ENCODE results near the gene OTOA.
"Not testable (repeated sequence)": the region's sequence is repeated elsewhere in the genome, so short reads cannot be mapped to it uniquely, and the experiment has no call there.

The OTOA gene

GRCh38 chr16:21684199-21684598 is 20.4 kb downstream of the OTOA start:
- Mint-ChIP-seq H3K27me3 (peaks cover 13% of the 10 kb centered on the region), H3K4me3 (no peak overlapping the region), H3K27ac (no peak overlapping the region), H3K9me3 (no peaks in the 10 kb centered on the region), H3K4me1 (no peaks in the 10 kb centered on the region)
- ATAC-seq (no peak), DNase-seq (peak; percentile 3 to 32)

- Mint-ChIP-seq H3K9me3 (no peaks in the 10 kb centered on the region), H3K4me1 (no peaks in the 10 kb centered on the region), H3K27me3 (peaks cover 13% of the 10 kb centered on the region), H3K27ac (no peak overlapping the region), H3K4me3 (no peak overlapping the region)
- no peak for DNase-seq
- ATAC-seq, result no peak
These were observed 21.3 kb downstream of the OTOA start for GRCh38 chr16:21685034-21685455.

- no peak for DNase-seq
- Mint-ChIP-seq H3K9me3 (no peaks in the 10 kb centered on the region), H3K4me3 (no peak overlapping the region), H3K27ac (no peak overlapping the region), H3K27me3 (no peaks in the 10 kb centered on the region), H3K4me1 (no peaks in the 10 kb centered on the region)
- ATAC-seq, result no peak
These were observed 25.3 kb downstream of the OTOA start for GRCh38 chr16:21689107-21689506.

GRCh38 chr16:21690967-21691366 is 27.2 kb downstream of the OTOA start:
- H3K27ac Mint-ChIP-seq, DNase-seq, H3K27me3 Mint-ChIP-seq, H3K9me3 Mint-ChIP-seq, H3K4me3 Mint-ChIP-seq, H3K4me1 Mint-ChIP-seq, ATAC-seq: not testable (repeated sequence)

GRCh38 chr16:21694609-21695008 is 30.8 kb downstream of the OTOA start:
- Mint-ChIP-seq H3K27me3 (no peaks in the 10 kb centered on the region), H3K27ac (no peak overlapping the region), H3K4me1 (no peaks in the 10 kb centered on the region), H3K4me3 (no peak overlapping the region), H3K9me3 (no peaks in the 10 kb centered on the region)
- no peak for DNase-seq
- no peak for ATAC-seq

GRCh38 chr16:21697032-21697431 is 33.3 kb downstream of the OTOA start:
- Mint-ChIP-seq H3K4me1 (no peaks in the 10 kb centered on the region), H3K27me3 (no peaks in the 10 kb centered on the region), H3K9me3 (no peaks in the 10 kb centered on the region), H3K4me3 (no peak overlapping the region), H3K27ac (no peak overlapping the region)
- DNase-seq (no peak), ATAC-seq (no peak)

GRCh38 chr16:21698169-21699032 is 34.6 kb downstream of the OTOA start:
- DNase-seq (no peak), ATAC-seq (no peak)
- Mint-ChIP-seq H3K9me3 (no peaks in the 10 kb centered on the region), H3K27ac (no peak overlapping the region), H3K4me1 (no peaks in the 10 kb centered on the region), H3K27me3 (no peaks in the 10 kb centered on the region), H3K4me3 (no peak overlapping the region)

- DNase-seq, result no peak
- Mint-ChIP-seq H3K4me1 (no peaks in the 10 kb centered on the region), H3K4me3 (no peak overlapping the region), H3K27me3 (no peaks in the 10 kb centered on the region), H3K27ac (no peak overlapping the region), H3K9me3 (no peaks in the 10 kb centered on the region)
- no peak for ATAC-seq
These were observed 37.5 kb downstream of the OTOA start for GRCh38 chr16:21701271-21701670.

GRCh38 chr16:21702276-21702675 is 38.5 kb downstream of the OTOA start:
- H3K4me1 Mint-ChIP-seq, result no peaks in the 10 kb centered on the region
- no peak overlapping the region for H3K4me3 Mint-ChIP-seq
- DNase-seq, result no peak
- no peak for ATAC-seq
- no peaks in the 10 kb centered on the region for H3K9me3 Mint-ChIP-seq
- no peak overlapping the region for H3K27ac Mint-ChIP-seq
- H3K27me3 Mint-ChIP-seq, result no peaks in the 10 kb centered on the region

GRCh38 chr16:21703156-21703555 is 39.4 kb downstream of the OTOA start:
- DNase-seq (no peak), ATAC-seq (no peak)
- Mint-ChIP-seq H3K4me3 (no peak overlapping the region), H3K4me1 (peaks cover under 1% of the 10 kb centered on the region), H3K27ac (no peak overlapping the region), H3K9me3 (no peaks in the 10 kb centered on the region), H3K27me3 (no peaks in the 10 kb centered on the region)

- Mint-ChIP-seq H3K4me3 (no peak overlapping the region), H3K27ac (peak overlapping the region in 1 of 2 donors; percentile 24), H3K4me1 (peaks cover 6% of the 10 kb centered on the region), H3K9me3 (no peaks in the 10 kb centered on the region), H3K27me3 (no peaks in the 10 kb centered on the region)
- ATAC-seq (no peak), DNase-seq (no peak)
These were observed 39.9 kb downstream of the OTOA start for GRCh38 chr16:21703589-21704174.

GRCh38 chr16:21704266-21704665 is 40.5 kb downstream of the OTOA start:
- H3K4me1 Mint-ChIP-seq, result peaks cover 6% of the 10 kb centered on the region
- no peak overlapping the region for H3K27ac Mint-ChIP-seq
- H3K9me3 Mint-ChIP-seq, result no peaks in the 10 kb centered on the region
- no peaks in the 10 kb centered on the region for H3K27me3 Mint-ChIP-seq
- H3K4me3 Mint-ChIP-seq, result no peak overlapping the region
- ATAC-seq, result no peak
- DNase-seq, result no peak

- Mint-ChIP-seq H3K27ac (no peak overlapping the region), H3K9me3 (no peaks in the 10 kb centered on the region), H3K4me3 (no peak overlapping the region), H3K4me1 (peaks cover 6% of the 10 kb centered on the region), H3K27me3 (no peaks in the 10 kb centered on the region)
- no peak for DNase-seq
- no peak for ATAC-seq
These were observed 41.0 kb downstream of the OTOA start for GRCh38 chr16:21704733-21705132.

GRCh38 chr16:21708533-21709115 is 44.9 kb downstream of the OTOA start:
- Mint-ChIP-seq H3K27ac (no peak overlapping the region), H3K9me3 (no peaks in the 10 kb centered on the region), H3K4me3 (no peak overlapping the region), H3K27me3 (no peaks in the 10 kb centered on the region), H3K4me1 (peaks cover 9% of the 10 kb centered on the region)
- ATAC-seq (peak; percentile 74), DNase-seq (peak; percentile 77 to 79)

- H3K4me3 Mint-ChIP-seq, result no peak overlapping the region
- H3K4me1 Mint-ChIP-seq, result peaks cover 19% of the 10 kb centered on the region
- no peak overlapping the region for H3K27ac Mint-ChIP-seq
- H3K27me3 Mint-ChIP-seq, result no peaks in the 10 kb centered on the region
- no peaks in the 10 kb centered on the region for H3K9me3 Mint-ChIP-seq
- DNase-seq (no peak), ATAC-seq (no peak)
These were observed 47.2 kb downstream of the OTOA start for GRCh38 chr16:21710938-21711337.
